H9 (cell line): Measurements from ENCODE around the gene NRXN2. TPM values are rescaled to one million over a fixed set of nuclear protein-coding genes. Genes with fewer than 3 reads are reported as not detected.

ENCODE experiments used
- DNase-seq: peaks from one replicate; pipeline ENCODE4 v3.0.0-alpha.2; 2017
- H2AFZ ChIP-seq: one replicate; pipeline ENCODE4 v1.6.1; 2013; ENCODE audit warnings: mild to moderate bottlenecking, low read length, control low read depth, moderate library complexity
- H2AK5ac ChIP-seq: 2 replicates; pipeline ENCODE4 v1.6.1; 2013; ENCODE audit warnings: low read length, control low read depth, mixed read lengths; ENCODE audit not compliant: insufficient read length
- H2BK120ac ChIP-seq: one replicate; pipeline ENCODE4 v1.6.1; 2013; ENCODE audit warnings: low read depth, mild to moderate bottlenecking, low read length, control low read depth, inconsistent platforms; ENCODE audit not compliant: poor library complexity, severe bottlenecking
- H2BK12ac ChIP-seq: 2 replicates; pipeline ENCODE4 v1.6.1; 2013; ENCODE audit warnings: low read length, control low read depth, mixed read lengths, low read depth; ENCODE audit not compliant: insufficient read length
- H2BK15ac ChIP-seq: 2 replicates; pipeline ENCODE4 v1.6.1; 2013; ENCODE audit warnings: low read depth, low read length, control low read depth
- H2BK20ac ChIP-seq: one replicate; pipeline ENCODE4 v1.6.1; 2013; ENCODE audit warnings: low read depth, mild to moderate bottlenecking, low read length, control low read depth, inconsistent platforms; ENCODE audit not compliant: poor library complexity, severe bottlenecking
- H2BK5ac ChIP-seq: 2 replicates; pipeline ENCODE4 v1.6.1; 2013; ENCODE audit warnings: low read length, control low read depth, mixed read lengths; ENCODE audit not compliant: insufficient read length
- H3K14ac ChIP-seq: 2 replicates; pipeline ENCODE4 v1.6.1; 2013; ENCODE audit warnings: low read length, control low read depth; ENCODE audit not compliant: insufficient read depth
- H3K18ac ChIP-seq: 2 replicates; pipeline ENCODE4 v1.6.1; 2013; ENCODE audit warnings: low read depth, mild to moderate bottlenecking, mixed read lengths, low read length, control low read depth; ENCODE audit not compliant: insufficient read length
- H3K23ac ChIP-seq: 2 replicates; pipeline ENCODE4 v1.6.1; 2013; ENCODE audit warnings: low read length, control low read depth, mixed read lengths, low read depth; ENCODE audit not compliant: insufficient read length
- H3K23me2 ChIP-seq: 2 replicates; pipeline ENCODE4 v1.6.1; 2013; ENCODE audit warnings: low read depth, mild to moderate bottlenecking, mixed read lengths, low read length, control low read depth; ENCODE audit not compliant: insufficient read length, poor library complexity, severe bottlenecking
- H3K27ac ChIP-seq: 2 replicates; pipeline ENCODE4 v1.5.1; 2013; ENCODE audit warnings: low read length, control low read depth, mixed read lengths, low read depth; ENCODE audit not compliant: insufficient read length
- H3K27me3 ChIP-seq: 2 replicates; pipeline ENCODE4 v1.6.1; 2013; ENCODE audit warnings: low read length, control low read depth, inconsistent platforms; ENCODE audit not compliant: insufficient read depth
- H3K4ac ChIP-seq: 2 replicates; pipeline ENCODE4 v1.6.1; 2013; ENCODE audit warnings: low read depth, mild to moderate bottlenecking, control low read depth, inconsistent platforms, low read length, moderate library complexity
- H3K4me1 ChIP-seq: 2 replicates; pipeline ENCODE4 v1.6.1; 2013; ENCODE audit warnings: low read length, control low read depth, inconsistent platforms; ENCODE audit not compliant: insufficient read depth
- H3K4me2 ChIP-seq: 2 replicates; pipeline ENCODE4 v1.6.1; 2013; ENCODE audit warnings: low read length, control low read depth, mixed read lengths; ENCODE audit not compliant: insufficient read length, insufficient read depth
- H3K56ac ChIP-seq: 2 replicates; pipeline ENCODE4 v1.6.1; 2013; ENCODE audit warnings: low read depth, mild to moderate bottlenecking, mixed read lengths, low read length, control low read depth; ENCODE audit not compliant: insufficient read length
- H3K79me1 ChIP-seq: 2 replicates; pipeline ENCODE4 v1.6.1; 2013; ENCODE audit warnings: low read depth, mild to moderate bottlenecking, moderate library complexity, low read length, control low read depth, inconsistent platforms; ENCODE audit not compliant: insufficient read depth, poor library complexity, severe bottlenecking
- H3K79me2 ChIP-seq: 2 replicates; pipeline ENCODE4 v1.6.1; 2013; ENCODE audit warnings: low read length, control low read depth, inconsistent platforms; ENCODE audit not compliant: insufficient read depth
- H3K9ac ChIP-seq: 2 replicates; pipeline ENCODE4 v1.6.1; 2013; ENCODE audit warnings: low read length, control low read depth, mixed read lengths; ENCODE audit not compliant: insufficient read length; ENCODE audit errors: extremely low read depth
- H3K9me3 ChIP-seq: one replicate; pipeline ENCODE4 v1.6.1; 2013; ENCODE audit warnings: low read depth, low read length, inconsistent platforms; ENCODE audit not compliant: control insufficient read depth
- H3T11ph ChIP-seq: one replicate; pipeline ENCODE4 v1.6.1; 2013; ENCODE audit warnings: mild to moderate bottlenecking, low read length, control low read depth, inconsistent platforms
- H4K20me1 ChIP-seq: one replicate; pipeline ENCODE4 v1.6.1; 2013; ENCODE audit not compliant: control insufficient read depth, insufficient read length, insufficient read depth
- H4K5ac ChIP-seq: 2 replicates; pipeline ENCODE4 v1.6.1; 2013; ENCODE audit warnings: low read depth, mild to moderate bottlenecking, mixed read lengths, low read length, control low read depth; ENCODE audit not compliant: insufficient read length
- H4K8ac ChIP-seq: replicated peaks from 2 replicates; pipeline ENCODE4 v1.6.1; 2013; ENCODE audit warnings: low read length, control low read depth, mixed read lengths, low read depth; ENCODE audit not compliant: insufficient read length
- H4K91ac ChIP-seq: 2 replicates; pipeline ENCODE4 v1.6.1; 2013; ENCODE audit warnings: low read depth, mild to moderate bottlenecking, moderate library complexity, mixed read lengths, low read length, control low read depth; ENCODE audit not compliant: insufficient read length
- H3K27ac Mint-ChIP-seq, 3 experiments: 2 replicates in 2 of 3; 3 replicates in 1 of 3; pipeline ENCODE4 v1.8.0; 2020 to 2021; ENCODE audit warnings: mixed read lengths in 3 of 3, mild to moderate bottlenecking in 1 of 3, moderate library complexity in 1 of 3
- H3K27me3 Mint-ChIP-seq: 2 replicates; pipeline ENCODE4 v1.8.0; 2021; ENCODE audit warnings: low read depth, mild to moderate bottlenecking, moderate library complexity, mixed read lengths
- H3K36me3 Mint-ChIP-seq, 3 experiments: 2 replicates in 2 of 3; 3 replicates in 1 of 3; pipeline ENCODE4 v1.8.0; 2020 to 2021; ENCODE audit warnings: low read depth in 3 of 3, mixed read lengths in 3 of 3; ENCODE audit not compliant: insufficient read depth in 1 of 3
- H3K4me1 Mint-ChIP-seq, 2 experiments: 2 replicates each; pipeline ENCODE4 v1.8.0; 2020; ENCODE audit warnings: mixed read lengths in 2 of 2
- H3K4me3 Mint-ChIP-seq, 2 experiments: 2 replicates in 1 of 2; 3 replicates in 1 of 2; pipeline ENCODE4 v1.8.0; 2020 to 2021; ENCODE audit warnings: mild to moderate bottlenecking in 2 of 2, mixed read lengths in 2 of 2, moderate library complexity in 1 of 2
- H3K9me3 Mint-ChIP-seq, 2 experiments: 2 replicates in 1 of 2; 3 replicates in 1 of 2; pipeline ENCODE4 v1.8.0; 2020; ENCODE audit warnings: mild to moderate bottlenecking in 2 of 2, mixed read lengths in 2 of 2, moderate library complexity in 1 of 2
- WGBS: extraction: QIAGEN DNeasy Blood & Tissue Kit; methylation state at CpG from one replicate; pipeline ENCODE4 v1.1.7; 2013; ENCODE audit warnings: missing lambda C conversion rate, low lambda C conversion rate, mixed read lengths; ENCODE audit not compliant: insufficient read length; ENCODE audit errors: extremely low coverage; 5-methylcytosine and 5-hydroxymethylcytosine counted together
- total RNA-seq: library from RNA; stranded (reverse); gene quantifications from 2 replicates; pipeline ENCODE4 v1.2.1, GENCODE V29; 2021
- TF ChIP-seq, protein P1 (sequence below): fragments of 200-600 bp; sonication (generic); conservative IDR thresholded peaks from 3 replicates; pipeline ENCODE4 v1.8.0; 2021; ENCODE audit warnings: antibody characterized with exemption, mild to moderate bottlenecking

The NRXN2 gene
- total RNA-seq, 1 experiment from 2014 or later = 3.9 TPM

DNA sequence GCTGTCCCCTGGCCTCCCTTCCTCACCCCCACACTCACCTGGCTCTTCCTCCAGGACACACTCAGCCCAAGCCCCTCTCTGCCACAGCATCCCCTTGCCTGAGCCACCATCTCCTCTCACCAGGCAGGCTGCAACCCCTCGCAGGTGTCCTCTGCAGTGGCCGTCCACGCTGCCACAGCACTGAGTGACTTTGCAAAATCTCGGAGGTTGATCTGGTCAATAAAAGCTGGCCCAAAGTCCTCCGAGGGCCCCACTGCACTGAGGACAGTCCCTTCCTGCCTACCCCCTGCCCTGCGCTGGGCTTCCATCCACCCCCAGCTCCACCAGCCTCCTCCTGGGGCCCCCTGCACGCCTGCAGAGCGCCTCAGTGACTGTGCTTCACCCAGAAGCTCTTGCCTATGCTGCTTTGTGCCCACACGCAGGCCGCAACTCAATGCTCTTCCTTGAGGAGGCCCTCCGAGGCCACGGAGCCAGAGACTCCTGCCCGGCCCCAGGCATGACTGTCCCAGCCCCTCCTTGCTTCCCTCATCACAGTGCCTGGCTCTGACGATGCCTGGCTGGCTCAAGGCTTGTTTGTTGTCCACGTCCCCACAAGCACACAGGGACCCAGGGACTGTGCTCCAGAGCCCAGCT, 162.7 kb downstream of the NRXN2 start:
- peaks cover 6% of the 10 kb centered on the region for H3K27me3 Mint-ChIP-seq
- TF ChIP-seq, protein P1, sequence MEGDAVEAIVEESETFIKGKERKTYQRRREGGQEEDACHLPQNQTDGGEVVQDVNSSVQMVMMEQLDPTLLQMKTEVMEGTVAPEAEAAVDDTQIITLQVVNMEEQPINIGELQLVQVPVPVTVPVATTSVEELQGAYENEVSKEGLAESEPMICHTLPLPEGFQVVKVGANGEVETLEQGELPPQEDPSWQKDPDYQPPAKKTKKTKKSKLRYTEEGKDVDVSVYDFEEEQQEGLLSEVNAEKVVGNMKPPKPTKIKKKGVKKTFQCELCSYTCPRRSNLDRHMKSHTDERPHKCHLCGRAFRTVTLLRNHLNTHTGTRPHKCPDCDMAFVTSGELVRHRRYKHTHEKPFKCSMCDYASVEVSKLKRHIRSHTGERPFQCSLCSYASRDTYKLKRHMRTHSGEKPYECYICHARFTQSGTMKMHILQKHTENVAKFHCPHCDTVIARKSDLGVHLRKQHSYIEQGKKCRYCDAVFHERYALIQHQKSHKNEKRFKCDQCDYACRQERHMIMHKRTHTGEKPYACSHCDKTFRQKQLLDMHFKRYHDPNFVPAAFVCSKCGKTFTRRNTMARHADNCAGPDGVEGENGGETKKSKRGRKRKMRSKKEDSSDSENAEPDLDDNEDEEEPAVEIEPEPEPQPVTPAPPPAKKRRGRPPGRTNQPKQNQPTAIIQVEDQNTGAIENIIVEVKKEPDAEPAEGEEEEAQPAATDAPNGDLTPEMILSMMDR = no peak
- H4K20me1 ChIP-seq = no peaks in the 10 kb centered on the region
- no peak overlapping the region for H4K91ac ChIP-seq
- no peak overlapping the region for H2AFZ ChIP-seq
- peak; percentile 47 for DNase-seq
- no peaks in the 10 kb centered on the region for H3K23me2 ChIP-seq
- H3K36me3 Mint-ChIP-seq = no peaks in the 10 kb centered on the region; a peak in 1 of 7 replicates
- no peaks in the 10 kb centered on the region for H3K9me3 Mint-ChIP-seq
- peak overlapping the region; percentile 36 for H3K18ac ChIP-seq
- peaks cover 40 to 43% of the 10 kb centered on the region in 2 experiments for H3K4me1 Mint-ChIP-seq
- H3K79me1 ChIP-seq = no peaks in the 10 kb centered on the region
- peak overlapping the region; percentile 44 to 93 (median 71); a peak in 5 of 7 replicates for H3K27ac Mint-ChIP-seq
- no peaks in the 10 kb centered on the region for H3K27me3 ChIP-seq
- no peak overlapping the region for H4K8ac ChIP-seq
- no peak overlapping the region for H2BK5ac ChIP-seq
- no CpG with 5 or more reads among the region's 15 CpGs for WGBS
- H3K27ac ChIP-seq = no peak overlapping the region
- H3K23ac ChIP-seq = no peak overlapping the region
- no peak overlapping the region for H2BK120ac ChIP-seq
- no peaks in the 10 kb centered on the region for H3K79me2 ChIP-seq
- no peak overlapping the region for H3K9ac ChIP-seq
- H3K4ac ChIP-seq = no peak overlapping the region
- H3K4me3 Mint-ChIP-seq = peak overlapping the region in 1 of 2 experiments; percentile 57; a peak in 1 of 5 replicates
- H3K4me2 ChIP-seq = no peak overlapping the region
- H3T11ph ChIP-seq = no peak overlapping the region
- 0 out of 2 replicates have a peak overlapping the region, but pooled peaks have one; percentile 9 for H3K14ac ChIP-seq
- peak overlapping the region; percentile 13 for H2BK20ac ChIP-seq
- no peaks in the 10 kb centered on the region for H3K9me3 ChIP-seq
- no peak overlapping the region for H3K56ac ChIP-seq
- no peak overlapping the region for H2BK15ac ChIP-seq
- peaks cover 7% of the 10 kb centered on the region; the same call in 1 of the 2 replicates for H3K4me1 ChIP-seq
- no peak overlapping the region for H2BK12ac ChIP-seq
- no peak overlapping the region for H4K5ac ChIP-seq
- H2AK5ac ChIP-seq = no peak overlapping the region
